ENCODE results near the gene SGK1. TPM values are rescaled to one million over a fixed set of nuclear protein-coding genes. Genes with fewer than 3 reads are reported as not detected.

SGK1 gene
- total RNA-seq, 1 donor from 2014 or later: 15.8 TPM

DNA sequence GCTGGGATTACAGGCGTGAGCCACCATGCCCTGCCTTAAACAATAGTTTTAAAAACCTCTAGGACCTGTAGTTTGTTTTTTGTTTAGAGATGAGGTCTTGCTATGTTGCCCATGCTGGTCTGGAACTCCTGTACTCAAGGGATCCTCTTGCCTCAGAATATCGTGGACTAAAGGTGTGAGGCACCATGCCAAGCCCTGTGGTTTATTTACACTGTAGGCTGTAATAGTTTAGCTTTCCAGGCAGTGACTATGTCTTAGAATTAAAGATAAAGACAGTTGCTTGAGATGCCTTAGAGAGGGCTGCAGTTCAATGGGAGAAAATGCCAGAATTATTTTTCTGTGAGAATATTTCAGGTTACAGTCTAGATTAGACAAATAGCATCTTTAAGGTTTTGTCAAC, 72.9 kb downstream of the SGK1 start:
- H3K27me3 Mint-ChIP-seq (ENCODE audit: insufficient read depth, low read depth): no peaks in the 10 kb centered on the region
- Histone ChIP-seq H3K27me3 (no peaks in the 10 kb centered on the region), H2AFZ (replicated peaks) (no peak overlapping the region), H3K27ac (no peak overlapping the region), H3K4me2 (no peak overlapping the region), H3K4me1 (no peaks in the 10 kb centered on the region), H3K9me3 (ENCODE audit: low read depth) (no peaks in the 10 kb centered on the region), H3K79me2 (ENCODE audit: low read depth) (no peaks in the 10 kb centered on the region), H3K9ac (no peak overlapping the region), H3K4me3 (no peak overlapping the region), H3K36me3 (no peaks in the 10 kb centered on the region), H4K20me1 (ENCODE audit: low read depth) (no peaks in the 10 kb centered on the region), H3F3A (ENCODE audit: low read depth) (no peaks in the 10 kb centered on the region)
- H3K9me3 Mint-ChIP-seq: no peaks in the 10 kb centered on the region
- H3K36me3 Mint-ChIP-seq: peaks cover 2% of the 10 kb centered on the region
- no peak overlapping the region for H3K4me3 Mint-ChIP-seq
- no peaks in the 10 kb centered on the region for H3K4me1 Mint-ChIP-seq
- no peak overlapping the region for H3K27ac Mint-ChIP-seq
- DNase-seq (ENCODE audit: low spot score): no peak
- TF ChIP-seq, protein P1, sequence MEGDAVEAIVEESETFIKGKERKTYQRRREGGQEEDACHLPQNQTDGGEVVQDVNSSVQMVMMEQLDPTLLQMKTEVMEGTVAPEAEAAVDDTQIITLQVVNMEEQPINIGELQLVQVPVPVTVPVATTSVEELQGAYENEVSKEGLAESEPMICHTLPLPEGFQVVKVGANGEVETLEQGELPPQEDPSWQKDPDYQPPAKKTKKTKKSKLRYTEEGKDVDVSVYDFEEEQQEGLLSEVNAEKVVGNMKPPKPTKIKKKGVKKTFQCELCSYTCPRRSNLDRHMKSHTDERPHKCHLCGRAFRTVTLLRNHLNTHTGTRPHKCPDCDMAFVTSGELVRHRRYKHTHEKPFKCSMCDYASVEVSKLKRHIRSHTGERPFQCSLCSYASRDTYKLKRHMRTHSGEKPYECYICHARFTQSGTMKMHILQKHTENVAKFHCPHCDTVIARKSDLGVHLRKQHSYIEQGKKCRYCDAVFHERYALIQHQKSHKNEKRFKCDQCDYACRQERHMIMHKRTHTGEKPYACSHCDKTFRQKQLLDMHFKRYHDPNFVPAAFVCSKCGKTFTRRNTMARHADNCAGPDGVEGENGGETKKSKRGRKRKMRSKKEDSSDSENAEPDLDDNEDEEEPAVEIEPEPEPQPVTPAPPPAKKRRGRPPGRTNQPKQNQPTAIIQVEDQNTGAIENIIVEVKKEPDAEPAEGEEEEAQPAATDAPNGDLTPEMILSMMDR (IDR thresholded peaks at IDR 0.05): no peak
- TF ChIP-seq EZH2 (IDR thresholded peaks at IDR 0.05) (no peak), EZH2phosphoT487 (IDR thresholded peaks at IDR 0.05) (no peak)

DNA sequence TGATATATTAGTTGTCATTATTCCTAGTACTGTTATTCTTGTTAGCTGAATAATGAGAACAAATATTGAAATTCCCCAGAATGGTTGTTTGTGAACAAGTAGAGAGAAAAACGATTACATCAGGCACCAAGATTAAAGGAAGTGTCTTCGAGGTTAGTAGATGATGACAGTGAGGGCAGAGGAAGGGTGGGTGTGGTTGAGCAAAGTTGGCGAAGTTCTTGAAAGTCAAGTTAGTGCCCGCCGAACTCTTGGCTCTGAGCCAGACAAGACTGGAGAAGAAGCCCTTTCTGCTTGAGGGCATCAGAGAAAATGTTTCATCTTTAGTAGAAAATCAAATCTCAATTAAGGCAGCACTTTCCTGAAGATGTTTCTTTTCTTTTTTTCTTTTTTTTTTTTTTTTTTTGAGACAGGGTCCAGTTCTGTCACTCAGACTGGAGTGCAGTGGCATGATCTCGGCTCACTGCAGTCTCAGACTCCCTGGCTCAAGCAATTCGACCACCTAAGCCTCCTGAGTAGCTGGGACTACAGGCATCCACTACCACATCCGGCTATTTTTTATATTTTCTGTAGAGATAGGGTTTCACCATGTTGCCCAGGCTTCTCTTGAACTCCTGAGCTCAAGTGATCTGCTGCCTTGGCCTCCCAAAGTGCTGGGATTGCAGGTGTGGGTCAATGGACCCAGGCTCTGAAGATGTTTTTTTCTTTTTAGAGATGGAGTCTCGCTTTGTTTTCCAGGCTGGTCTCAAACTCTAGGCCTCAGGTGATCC, 77.1 kb downstream of the SGK1 start:
- H3K9me3 Mint-ChIP-seq: no peaks in the 10 kb centered on the region
- peaks cover 2% of the 10 kb centered on the region for H3K36me3 Mint-ChIP-seq
- Histone ChIP-seq H3K4me2 (no peak overlapping the region), H2AFZ (replicated peaks) (no peak overlapping the region), H3K79me2 (ENCODE audit: low read depth) (no peaks in the 10 kb centered on the region), H3K36me3 (no peaks in the 10 kb centered on the region), H3K4me3 (no peak overlapping the region), H3K9ac (no peak overlapping the region), H3K4me1 (no peaks in the 10 kb centered on the region), H3K27ac (no peak overlapping the region), H3F3A (ENCODE audit: low read depth) (no peaks in the 10 kb centered on the region), H3K9me3 (ENCODE audit: low read depth) (no peaks in the 10 kb centered on the region), H4K20me1 (ENCODE audit: low read depth) (no peaks in the 10 kb centered on the region), H3K27me3 (no peaks in the 10 kb centered on the region)
- TF ChIP-seq EZH2phosphoT487 (IDR thresholded peaks at IDR 0.05) (no peak), EZH2 (IDR thresholded peaks at IDR 0.05) (no peak)
- TF ChIP-seq, protein P1 (IDR thresholded peaks at IDR 0.05): no peak
- no peak overlapping the region for H3K4me3 Mint-ChIP-seq
- H3K27me3 Mint-ChIP-seq (ENCODE audit: insufficient read depth, low read depth): no peaks in the 10 kb centered on the region
- no peak for DNase-seq (ENCODE audit: low spot score)
- no peaks in the 10 kb centered on the region for H3K4me1 Mint-ChIP-seq
- H3K27ac Mint-ChIP-seq: no peak overlapping the region

DNA sequence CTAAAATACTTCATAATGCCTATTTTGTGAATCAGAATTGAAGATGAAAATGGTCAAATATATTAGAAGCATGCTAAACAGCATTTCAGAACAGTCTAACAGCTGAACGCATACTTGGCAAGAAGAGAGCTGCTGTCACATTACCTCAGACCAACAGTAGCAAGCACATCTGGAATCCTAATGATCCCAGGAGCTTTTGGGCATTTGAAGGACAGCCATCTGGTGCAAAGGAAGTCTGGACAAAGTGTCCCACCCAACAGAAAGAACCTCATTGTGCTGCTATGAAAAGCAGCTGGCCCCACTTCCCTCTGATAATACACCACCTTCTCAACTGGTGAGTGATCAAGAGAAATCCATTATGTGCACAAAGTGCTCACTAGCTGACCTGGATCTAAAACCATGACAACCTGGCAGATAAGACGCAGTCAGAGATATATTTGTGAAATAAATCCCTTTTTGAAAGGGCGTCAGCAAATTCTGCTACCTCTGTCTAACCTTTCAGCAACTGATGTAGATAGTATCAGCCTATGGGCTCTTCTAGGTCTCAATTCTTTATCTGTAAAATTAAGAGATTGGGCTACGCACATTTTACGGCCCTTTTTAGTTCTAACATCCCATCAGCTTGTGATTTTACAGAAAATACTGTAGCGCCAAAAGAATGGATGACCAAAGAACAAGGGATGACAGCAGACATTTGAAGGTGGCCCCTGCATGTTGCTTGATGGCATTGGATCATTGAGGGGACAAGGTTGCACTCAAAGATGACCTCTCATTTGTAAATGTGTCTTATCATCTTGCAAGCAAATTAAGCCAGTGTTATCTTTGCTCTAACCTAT, 78.7 kb downstream of the SGK1 start:
- no peak overlapping the region for H2AFZ ChIP-seq (replicated peaks)
- H3F3A ChIP-seq (ENCODE audit: low read depth): no peaks in the 10 kb centered on the region
- TF ChIP-seq EZH2 (IDR thresholded peaks at IDR 0.05) (no peak), EZH2phosphoT487 (IDR thresholded peaks at IDR 0.05) (no peak)
- TF ChIP-seq, protein P1 (IDR thresholded peaks at IDR 0.05): no peak
- Mint-ChIP-seq H3K27me3 (ENCODE audit: insufficient read depth, low read depth) (no peaks in the 10 kb centered on the region), H3K4me1 (no peaks in the 10 kb centered on the region), H3K9me3 (no peaks in the 10 kb centered on the region), H3K27ac (no peak overlapping the region), H3K36me3 (peaks cover 2% of the 10 kb centered on the region), H3K4me3 (no peak overlapping the region)
- H3K4me1 ChIP-seq: no peaks in the 10 kb centered on the region
- H3K36me3 ChIP-seq: no peaks in the 10 kb centered on the region
- H3K4me2 ChIP-seq: no peak overlapping the region
- no peaks in the 10 kb centered on the region for H4K20me1 ChIP-seq (ENCODE audit: low read depth)
- peak; percentile 8 for DNase-seq (ENCODE audit: low spot score)
- no peak overlapping the region for H3K4me3 ChIP-seq
- H3K27ac ChIP-seq: no peak overlapping the region
- no peaks in the 10 kb centered on the region for H3K79me2 ChIP-seq (ENCODE audit: low read depth)
- no peaks in the 10 kb centered on the region for H3K27me3 ChIP-seq
- no peaks in the 10 kb centered on the region for H3K9me3 ChIP-seq (ENCODE audit: low read depth)
- H3K9ac ChIP-seq: no peak overlapping the region
